ENCODE results near the gene ADAMTS15.
A peak's percentile ranks its signal among the peaks of the same experiment; 100 is the strongest.

Gene ADAMTS15

DNA sequence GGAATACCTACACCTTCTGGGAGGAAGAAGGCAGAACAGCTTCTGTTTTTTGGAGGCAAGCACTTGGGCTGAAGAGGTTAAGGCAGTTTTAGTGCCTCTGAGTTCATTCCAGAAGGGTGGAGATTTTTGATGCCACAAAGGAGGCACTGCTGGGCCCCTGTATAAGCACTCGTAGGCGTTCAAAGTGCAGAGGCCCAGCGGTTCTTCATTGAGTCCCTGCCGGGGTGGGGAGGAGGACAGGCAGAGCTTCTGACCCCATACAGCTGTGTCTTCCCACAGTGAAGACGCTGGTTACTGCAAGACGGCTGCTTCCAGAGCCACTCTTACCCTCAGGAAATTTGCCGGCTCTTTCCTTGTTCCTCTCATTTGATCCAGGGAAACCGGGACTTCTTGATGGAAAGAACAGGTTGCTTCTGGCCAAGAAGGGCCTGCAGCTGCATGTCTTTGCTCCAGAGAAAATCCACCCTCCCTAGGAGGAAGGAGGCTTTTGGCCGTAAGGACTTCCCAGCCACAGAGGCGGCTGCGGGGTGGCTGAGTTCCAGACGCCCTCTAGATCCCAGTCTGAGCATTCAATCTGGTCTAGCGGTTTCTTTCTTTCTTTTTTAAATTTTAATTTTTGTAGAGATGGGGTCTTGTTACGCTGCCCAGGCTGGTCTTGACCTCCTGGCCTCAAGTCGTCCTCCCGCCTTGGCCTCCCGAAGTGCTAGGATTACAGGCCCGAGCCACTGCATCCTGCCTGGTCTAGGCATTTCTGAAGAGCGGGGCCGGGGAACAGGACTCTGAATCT, 9.4 kb downstream of the ADAMTS15 start:
- no peak for DNase-seq (ENCODE audit: low spot score)

GRCh38 chr11:130458410-130458729, 9.9 kb downstream of the ADAMTS15 start:
- DNase-seq (ENCODE audit: low spot score): no peak

DNA sequence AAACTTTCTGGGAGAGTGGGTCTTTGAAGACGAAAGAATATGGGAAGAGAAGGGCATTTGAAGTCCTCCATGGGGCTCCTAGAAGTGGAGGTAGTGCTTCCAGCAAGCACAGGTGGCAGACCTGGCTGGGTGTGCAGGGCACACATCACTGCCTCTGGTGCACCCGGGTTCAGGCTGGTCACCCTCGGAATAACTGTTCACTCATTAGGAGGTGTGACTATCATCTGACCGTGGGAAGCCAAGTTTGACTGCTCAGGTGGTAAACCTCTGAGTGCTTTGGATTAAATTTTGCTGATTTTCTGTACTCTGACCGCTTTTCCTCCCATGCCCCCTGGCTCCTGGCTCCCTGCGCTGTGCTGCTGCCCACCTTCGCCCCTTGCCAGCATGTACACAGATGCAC, 11.1 kb downstream of the ADAMTS15 start:
- DNase-seq (ENCODE audit: low spot score): no peak

- DNase-seq (ENCODE audit: low spot score): no peak
These were observed 13.8 kb downstream of the ADAMTS15 start for GRCh38 chr11:130462101-130462885.

GRCh38 chr11:130462931-130463330, 14.5 kb downstream of the ADAMTS15 start:
- no peak for DNase-seq (ENCODE audit: low spot score)

DNA sequence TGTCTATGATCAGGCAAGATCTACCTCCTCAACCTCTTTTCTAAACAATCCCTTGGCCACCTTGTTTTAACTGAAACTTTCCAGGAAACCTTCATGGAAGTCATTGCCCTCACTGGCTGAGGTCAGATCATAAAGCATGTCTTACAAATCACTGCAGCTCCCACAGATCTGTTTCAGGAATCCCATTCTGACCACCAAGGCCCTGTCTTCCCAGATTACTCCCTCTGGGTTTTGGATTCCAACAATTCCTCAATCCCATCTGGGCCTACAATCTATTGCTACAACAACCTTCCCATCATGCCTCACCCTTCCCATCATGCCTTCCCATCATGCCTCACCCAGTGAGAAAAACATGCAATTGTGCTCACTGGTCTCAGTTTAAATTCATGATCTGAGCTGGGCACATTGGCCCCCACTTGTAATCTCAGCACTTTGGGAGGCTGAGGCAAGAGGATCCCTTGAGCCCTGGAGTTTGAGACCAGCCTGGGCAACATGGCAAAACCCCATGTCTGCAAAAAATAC, 15.9 kb downstream of the ADAMTS15 start:
- no peak for DNase-seq (ENCODE audit: low spot score)

DNA sequence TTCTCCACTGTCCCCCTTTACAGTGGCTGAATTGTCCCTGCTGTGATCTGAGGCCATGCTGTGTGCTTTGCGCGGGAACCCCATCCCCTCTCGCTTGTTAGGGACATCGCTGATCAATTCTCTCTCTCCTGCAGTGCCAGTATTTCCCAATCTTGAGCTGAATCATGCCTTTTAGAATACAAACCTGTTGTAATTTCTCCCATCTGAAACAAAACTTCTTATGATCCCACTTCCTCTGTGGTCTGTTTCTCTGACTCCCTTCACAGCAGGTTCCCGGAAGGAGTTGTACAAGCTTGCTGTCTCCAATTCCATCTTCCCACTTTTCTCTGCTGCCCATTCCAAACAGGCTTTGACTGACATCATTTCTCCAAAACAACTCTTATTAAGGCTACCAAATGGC, 16.8 kb downstream of the ADAMTS15 start:
- no peak for DNase-seq (ENCODE audit: low spot score)

- DNase-seq (ENCODE audit: low spot score): no peak
These were observed 18.9 kb downstream of the ADAMTS15 start for GRCh38 chr11:130467116-130467900.

GRCh38 chr11:130469181-130469580, 20.7 kb downstream of the ADAMTS15 start:
- DNase-seq (ENCODE audit: low spot score): no peak

DNA sequence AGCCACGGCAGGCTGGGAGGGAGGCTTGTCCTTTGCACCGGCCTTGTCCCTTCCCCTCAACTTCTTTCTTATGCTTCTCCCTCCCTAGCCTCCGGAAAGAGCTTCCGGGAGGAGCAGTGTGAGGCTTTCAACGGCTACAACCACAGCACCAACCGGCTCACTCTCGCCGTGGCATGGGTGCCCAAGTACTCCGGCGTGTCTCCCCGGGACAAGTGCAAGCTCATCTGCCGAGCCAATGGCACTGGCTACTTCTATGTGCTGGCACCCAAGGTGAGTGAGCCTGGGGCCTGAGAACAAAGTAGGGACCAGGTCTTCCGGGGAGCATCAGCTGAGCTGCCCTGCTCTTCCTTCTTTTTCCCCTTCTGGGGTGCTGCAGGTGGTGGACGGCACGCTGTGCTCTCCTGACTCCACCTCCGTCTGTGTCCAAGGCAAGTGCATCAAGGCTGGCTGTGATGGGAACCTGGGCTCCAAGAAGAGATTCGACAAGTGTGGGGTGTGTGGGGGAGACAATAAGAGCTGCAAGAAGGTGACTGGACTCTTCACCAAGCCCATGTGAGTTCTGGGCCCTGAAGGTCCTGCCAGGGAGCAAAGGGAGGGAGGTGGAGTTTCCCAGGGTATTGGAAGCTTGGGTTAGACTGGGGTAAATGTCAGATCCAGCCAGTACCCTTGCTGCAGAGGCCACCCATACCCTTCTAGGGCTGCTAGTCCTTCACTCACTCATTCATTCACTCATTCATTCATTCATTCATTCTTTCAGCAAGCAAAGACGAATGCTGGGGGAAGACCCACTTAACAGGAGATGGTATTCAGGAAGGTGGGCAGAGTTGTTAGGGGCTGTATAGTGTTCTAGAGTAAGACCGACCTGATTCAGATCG, 22.6 kb downstream of the ADAMTS15 start:
- peak; percentile 28 for DNase-seq (ENCODE audit: low spot score)

DNA sequence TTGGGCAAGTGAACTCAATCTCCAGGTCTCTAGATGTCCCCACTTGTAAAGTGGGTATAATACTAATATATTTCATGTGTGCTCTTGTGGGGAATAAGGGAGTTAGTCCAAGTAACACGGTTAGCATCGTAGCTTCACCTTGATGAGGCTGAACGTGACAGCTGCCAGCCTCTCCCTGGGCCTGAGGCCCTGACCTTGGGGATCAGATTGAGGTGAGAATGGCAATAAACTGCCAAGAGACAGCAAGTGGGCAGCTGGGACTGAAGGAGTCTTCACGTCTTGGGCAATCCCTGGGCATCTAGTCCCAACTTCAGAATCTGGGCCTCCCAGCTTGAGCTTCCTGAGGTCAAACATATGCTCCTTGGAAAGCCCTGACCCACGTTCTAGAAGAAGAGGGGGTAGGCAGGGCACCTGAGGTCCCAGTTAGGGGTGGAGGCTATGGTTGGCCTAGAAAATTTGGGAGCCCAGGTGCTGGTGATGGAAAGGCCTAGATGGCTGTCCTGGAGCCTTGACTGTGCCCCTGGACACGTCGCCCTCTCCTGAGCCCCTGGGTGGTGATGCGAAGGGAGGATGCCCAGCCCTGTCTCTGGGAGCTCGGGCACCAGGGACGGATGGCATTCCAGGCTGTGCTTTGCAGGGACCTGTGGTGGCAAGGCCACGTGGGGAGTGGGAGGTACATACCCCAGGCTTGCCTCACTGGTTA, 23.4 kb downstream of the ADAMTS15 start:
- peak; percentile 28 for DNase-seq (ENCODE audit: low spot score)

- peak; percentile 28 for DNase-seq (ENCODE audit: low spot score)
These were observed 24.1 kb downstream of the ADAMTS15 start for GRCh38 chr11:130472434-130472961.

- DNase-seq (ENCODE audit: low spot score): peak; percentile 42
These were observed 24.8 kb downstream of the ADAMTS15 start for GRCh38 chr11:130473056-130473794.

- DNase-seq (ENCODE audit: low spot score): peak; percentile 36
These were observed 25.4 kb downstream of the ADAMTS15 start for GRCh38 chr11:130473795-130474377.

- peak; percentile 23 for DNase-seq (ENCODE audit: low spot score)
These were observed 26.4 kb downstream of the ADAMTS15 start for GRCh38 chr11:130474637-130475400.

DNA sequence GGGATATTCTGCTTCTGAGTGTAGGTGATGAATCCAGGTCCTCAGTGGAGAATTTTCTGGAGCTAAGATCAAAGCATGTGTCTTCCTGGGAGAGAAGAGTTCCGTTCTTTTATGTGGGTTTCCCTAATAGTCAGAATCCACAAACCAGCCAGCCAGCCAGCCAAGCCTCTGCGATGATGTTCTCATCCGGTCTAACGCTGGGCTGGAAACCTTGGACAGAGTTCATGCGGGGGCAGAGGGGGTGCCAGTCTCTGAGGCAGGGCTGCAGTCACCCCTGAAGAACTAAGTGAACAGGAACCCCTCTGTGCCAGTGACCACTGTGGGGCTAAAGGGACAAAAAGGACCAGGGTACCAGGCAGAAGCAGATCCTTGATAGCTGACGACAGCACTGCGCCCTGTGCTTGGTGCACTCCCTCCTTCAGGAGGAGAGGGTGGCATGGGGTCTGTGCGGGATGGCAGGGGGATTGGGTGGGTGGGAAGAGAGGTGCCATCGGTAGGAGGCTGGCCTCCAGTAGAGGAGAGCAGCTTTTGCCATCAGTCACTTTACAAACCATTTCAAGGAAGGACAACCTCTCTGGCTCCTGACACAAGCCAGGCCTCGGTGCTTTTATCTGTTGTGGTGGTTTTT, 27.1 kb downstream of the ADAMTS15 start:
- DNase-seq (ENCODE audit: low spot score): peak; percentile 19

- peak; percentile 39 for DNase-seq (ENCODE audit: low spot score)
These were observed 27.9 kb downstream of the ADAMTS15 start for GRCh38 chr11:130476200-130476921.

All from ecto neural progenitor cell (in vitro differentiated cells).